ENCODE data around the gene RBM33.

The RBM33 gene

GRCh38 chr7:155727616-155728015, 83.2 kb downstream of the RBM33 start:
- no peak for DNase-seq

DNA sequence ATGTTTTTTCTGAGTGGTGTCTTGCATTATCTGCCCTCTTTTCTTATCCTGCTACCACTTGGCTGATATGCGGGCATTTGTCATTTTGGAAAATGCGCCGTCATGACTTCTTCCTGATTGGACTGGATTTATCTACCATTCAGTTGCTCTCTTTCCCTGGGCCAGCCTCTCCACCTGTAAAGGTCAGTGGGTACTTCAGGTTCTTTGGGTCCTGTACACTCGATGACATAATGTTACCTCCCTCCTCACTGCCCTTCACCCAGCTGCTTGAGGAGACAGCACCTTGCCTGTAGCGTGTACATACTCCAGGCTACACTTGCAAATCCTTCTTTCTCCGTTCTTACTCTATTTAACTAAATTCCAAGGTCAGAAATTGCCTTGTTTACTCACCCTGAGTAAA, 83.7 kb downstream of the RBM33 start:
- DNase-seq: no peak

GRCh38 chr7:155729847-155730246, 85.4 kb downstream of the RBM33 start:
- no peak for DNase-seq

DNA sequence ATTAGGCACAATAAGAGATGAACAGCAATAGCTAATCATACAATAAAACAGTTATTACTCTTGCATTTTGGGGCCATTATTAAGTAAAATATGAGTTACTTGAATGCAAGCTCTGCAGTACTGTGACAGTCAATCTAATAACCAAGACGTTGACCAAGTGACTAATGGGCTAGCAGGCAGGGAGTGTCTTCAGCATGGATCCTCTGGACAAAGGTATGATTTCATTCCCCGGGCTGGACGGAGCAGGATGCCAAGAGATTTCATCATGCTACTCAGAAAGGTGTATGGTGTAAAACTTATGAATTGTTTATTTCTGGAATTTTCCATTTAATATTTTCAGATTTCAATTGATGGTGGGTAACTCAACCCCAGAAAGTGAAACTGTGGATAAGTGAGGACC, 86.9 kb downstream of the RBM33 start:
- no peak for DNase-seq

GRCh38 chr7:155731871-155732270, 87.4 kb downstream of the RBM33 start:
- no peak for DNase-seq

GRCh38 chr7:155732286-155732685, 87.8 kb downstream of the RBM33 start:
- no peak for DNase-seq

DNA sequence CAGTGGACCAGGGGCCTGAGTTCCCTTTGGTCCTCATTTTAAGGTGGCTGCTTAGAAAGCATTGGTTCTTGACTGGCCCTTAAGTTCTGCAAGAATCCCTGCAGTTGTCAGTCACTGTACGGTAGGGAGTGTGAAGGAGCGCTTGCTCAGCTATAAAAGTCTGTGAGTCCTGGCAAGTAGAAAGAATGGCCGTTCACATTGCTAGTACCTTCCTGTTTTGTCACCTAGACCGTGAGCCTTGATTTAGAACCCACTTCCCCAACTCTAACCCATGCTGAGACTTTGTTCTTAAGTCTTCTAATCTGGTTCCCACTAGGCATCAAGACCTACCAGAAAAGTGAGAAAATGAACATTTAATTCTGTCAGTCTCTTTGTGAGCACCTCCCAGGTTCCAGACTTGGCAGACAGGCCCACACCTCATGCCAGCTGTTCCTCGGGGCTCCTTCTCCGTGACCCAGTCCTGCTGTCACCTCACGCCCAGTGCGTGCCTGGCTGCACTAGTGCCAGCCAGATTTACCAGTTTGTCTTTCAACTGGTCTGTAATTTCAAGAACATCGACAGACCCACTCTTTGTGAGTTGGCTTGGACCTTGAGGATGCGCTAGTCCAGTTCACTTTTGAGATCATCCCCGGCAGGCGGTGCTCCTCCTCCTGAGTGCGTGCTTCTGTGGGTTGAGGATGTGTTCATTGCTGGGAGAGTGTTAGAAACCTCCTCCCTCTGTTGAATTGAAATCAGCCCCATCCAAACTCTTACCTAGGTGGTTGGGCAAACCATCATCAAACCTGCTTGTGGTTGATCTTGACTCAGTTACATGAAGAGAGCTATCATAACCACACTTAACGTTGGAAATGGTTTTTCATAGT, 89.4 kb downstream of the RBM33 start:
- DNase-seq: no peak

GRCh38 chr7:155734445-155734809, 90.0 kb downstream of the RBM33 start:
- DNase-seq: no peak

DNA sequence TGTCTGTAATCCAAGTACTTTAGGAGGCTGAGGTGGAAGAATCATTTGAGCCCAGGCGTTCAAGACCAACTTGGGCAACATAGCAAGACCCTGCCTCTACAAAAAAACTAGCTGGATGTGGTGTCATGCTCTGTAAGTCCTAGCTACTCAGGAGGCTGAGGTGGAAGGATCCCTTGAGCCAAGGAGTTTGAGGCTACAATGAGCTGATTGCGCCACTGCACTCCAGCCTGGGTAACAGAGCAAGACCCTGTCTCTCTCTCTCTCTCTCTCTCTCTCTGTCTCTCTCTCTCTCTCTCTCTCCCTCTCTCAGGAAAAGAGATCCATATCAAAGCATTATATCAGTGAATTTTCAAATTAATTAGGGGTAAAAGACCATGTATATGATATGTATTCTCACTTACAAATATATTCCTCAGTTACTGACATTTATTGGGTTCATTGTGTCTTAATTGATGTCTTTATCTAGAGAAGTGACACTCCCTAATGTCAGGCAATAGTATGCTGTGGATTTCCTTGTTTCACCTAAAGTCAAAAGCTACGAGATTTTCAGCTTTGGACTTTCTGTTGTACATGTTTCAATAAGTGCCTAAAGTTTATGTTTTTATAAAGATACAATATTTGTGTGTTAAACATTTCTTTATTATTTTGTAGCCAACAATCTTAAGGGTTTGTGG, 91.1 kb downstream of the RBM33 start:
- no peak for DNase-seq

DNA sequence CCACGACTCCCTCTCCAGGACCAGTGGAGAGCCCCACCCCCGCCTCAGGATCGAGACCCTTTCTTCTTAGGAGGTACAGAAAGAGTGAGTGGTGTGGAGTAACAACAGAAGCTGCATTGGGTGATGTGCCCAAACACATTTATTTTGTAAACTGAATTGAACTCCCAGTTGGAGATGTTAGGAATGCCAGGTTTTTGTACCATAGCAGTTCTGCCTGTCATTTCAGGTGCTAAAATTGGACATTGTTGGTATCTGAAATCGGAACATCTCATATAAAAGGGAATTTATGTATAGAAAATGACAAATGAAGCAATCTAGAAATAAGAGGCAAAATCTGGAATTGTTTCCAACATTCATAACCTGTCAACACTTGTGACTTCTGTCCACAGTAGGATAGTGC, 93.1 kb downstream of the RBM33 start:
- no peak for DNase-seq

DNA sequence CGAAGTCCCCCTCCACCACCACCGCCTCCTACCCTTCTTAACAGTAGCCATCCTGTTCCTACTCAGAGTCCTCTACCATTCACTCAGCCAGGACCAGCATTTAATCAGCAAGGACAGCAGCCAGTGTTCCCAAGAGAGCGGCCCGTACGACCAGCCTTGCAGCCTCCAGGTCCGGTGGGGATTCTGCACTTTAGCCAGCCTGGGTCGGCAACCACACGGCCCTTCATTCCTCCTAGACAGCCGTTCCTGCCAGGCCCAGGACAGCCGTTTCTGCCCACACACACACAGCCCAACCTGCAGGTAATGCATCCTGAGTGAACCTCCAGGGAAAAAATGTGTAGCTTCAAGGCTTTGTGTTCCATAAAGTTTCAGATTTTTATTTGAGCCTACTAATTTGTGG, 93.6 kb downstream of the RBM33 start:
- DNase-seq: no peak

- peak; percentile 63 to 68 for DNase-seq
Measured at GRCh38 chr7:155738652-155739537, 94.4 kb downstream of the RBM33 start.

- DNase-seq: no peak
Measured at GRCh38 chr7:155739538-155740143, 95.2 kb downstream of the RBM33 start.

- no peak for DNase-seq
Measured at GRCh38 chr7:155741082-155741481, 96.6 kb downstream of the RBM33 start.

- no peak for DNase-seq
Measured at GRCh38 chr7:155741805-155742204, 97.3 kb downstream of the RBM33 start.

GRCh38 chr7:155743177-155743576, 98.7 kb downstream of the RBM33 start:
- no peak for DNase-seq

GRCh38 chr7:155744971-155745683, 100.7 kb downstream of the RBM33 start:
- DNase-seq: no peak

GRCh38 chr7:155745737-155746136, 101.3 kb downstream of the RBM33 start:
- DNase-seq: no peak

- DNase-seq: no peak
Measured at GRCh38 chr7:155746188-155746587, 101.7 kb downstream of the RBM33 start.

GRCh38 chr7:155747209-155747608, 102.7 kb downstream of the RBM33 start:
- DNase-seq: no peak

- no peak for DNase-seq
Measured at GRCh38 chr7:155749578-155749977, 105.1 kb downstream of the RBM33 start.

Measured in hippocampal formation (tissue), 2 donors.